A673 (cell line): ENCODE measurements around the gene ADAT2. TPM values are rescaled to one million over a fixed set of nuclear protein-coding genes. Genes with fewer than 3 reads are reported as not detected.
"Not testable (repeated sequence)": the region's sequence is repeated elsewhere in the genome, so short reads cannot be mapped to it uniquely, and the experiment has no call there.

Experiments used
- BruUV-seq: library from RNA; stranded (reverse); fragments of 400-500 nt; replicated peaks from 2 replicates; lab custom pipeline; 2021; lab: Mats Ljungman, UMichigan
- CTCF ChIA-PET: fragments of 300-600 bp; sonication (Branson Sonifier 250); formaldehyde crosslinking; loops from one replicate; lab custom pipeline; 2022; ENCODE audit warnings: antibody characterized with exemption; lab: Charles Lee
- POLR2A ChIA-PET: fragments of 300-600 bp; sonication (Branson Sonifier 250); formaldehyde crosslinking; loops from one replicate; lab custom pipeline; 2022; ENCODE audit warnings: antibody characterized with exemption; ENCODE audit not compliant: low non-redundant PET; lab: Charles Lee
- DNase-seq: peaks from one replicate; pipeline ENCODE4 v3.0.0-alpha.2; 2015; ENCODE audit warnings: low spot score
- H3K27ac ChIP-seq: fragments of 200-600 bp; sonication (generic); 2 replicates; pipeline ENCODE4 v1.5.1; 2016; ENCODE audit warnings: mixed run types, low read depth, mild to moderate bottlenecking, mixed read lengths, antibody characterized with exemption, low read length; ENCODE audit not compliant: poor library complexity, severe bottlenecking
- H3K27me3 ChIP-seq: fragments of 200-600 bp; sonication (generic); replicated peaks from 2 replicates; pipeline ENCODE4 v1.6.1; 2017; ENCODE audit warnings: mixed run types, low read depth, mild to moderate bottlenecking, mixed read lengths, antibody characterized with exemption, low read length; ENCODE audit not compliant: insufficient read depth, poor library complexity
- H3K36me3 ChIP-seq: fragments of 200-600 bp; sonication (generic); 2 replicates; pipeline ENCODE4 v1.6.1; 2016; ENCODE audit warnings: mixed run types, mild to moderate bottlenecking, mixed read lengths, antibody characterized with exemption, low read length; ENCODE audit not compliant: insufficient read depth, poor library complexity, severe bottlenecking
- H3K4me1 ChIP-seq: fragments of 200-600 bp; sonication (generic); 2 replicates; pipeline ENCODE4 v1.6.1; 2017; ENCODE audit warnings: mixed run types, mild to moderate bottlenecking, mixed read lengths, antibody characterized with exemption, low read length; ENCODE audit not compliant: insufficient read depth, poor library complexity, severe bottlenecking
- H3K4me3 ChIP-seq: fragments of 200-600 bp; sonication (generic); 2 replicates; pipeline ENCODE4 v1.5.1; 2016; ENCODE audit warnings: low read depth, mixed run types, mild to moderate bottlenecking, mixed read lengths, low read length; ENCODE audit not compliant: poor library complexity, severe bottlenecking
- H3K9me3 ChIP-seq: fragments of 200-600 bp; sonication (generic); 2 replicates; pipeline ENCODE4 v1.6.1; 2016; ENCODE audit warnings: mixed run types, low read depth, mild to moderate bottlenecking, mixed read lengths, antibody characterized with exemption, low read length; ENCODE audit not compliant: poor library complexity, severe bottlenecking
- EZH2 ChIP-seq: fragments of 200-600 bp; sonication (generic); IDR thresholded peaks from 2 replicates; pipeline ENCODE4 v1.6.1; 2017; ENCODE audit warnings: borderline replicate concordance, low read depth, mild to moderate bottlenecking, mixed read lengths, antibody characterized with exemption, low read length; ENCODE audit not compliant: poor library complexity, severe bottlenecking
- intact Hi-C: fragments of 100-400 bp; cut with micrococcal nuclease; formaldehyde crosslinking; loops from one replicate; pipeline ENCODE4 v1.10.0; 2022; ENCODE audit not compliant: unreplicated experiment
- total RNA-seq: library from RNA; stranded (reverse); gene quantifications from 2 replicates; pipeline ENCODE4 v1.2.3, GENCODE V29; 2021
- TF ChIP-seq, protein P1 (sequence below): fragments of 300-800, 200-600 bp; sonication (generic); conservative IDR thresholded peaks from 2 replicates; pipeline ENCODE4 v1.5.1; 2017; ENCODE audit warnings: low read depth, mild to moderate bottlenecking, antibody characterized with exemption, low read length, moderate library complexity, mixed read lengths

Gene ADAT2
- total RNA-seq, 1 experiment from 2014 or later = 9.9 TPM

DNA sequence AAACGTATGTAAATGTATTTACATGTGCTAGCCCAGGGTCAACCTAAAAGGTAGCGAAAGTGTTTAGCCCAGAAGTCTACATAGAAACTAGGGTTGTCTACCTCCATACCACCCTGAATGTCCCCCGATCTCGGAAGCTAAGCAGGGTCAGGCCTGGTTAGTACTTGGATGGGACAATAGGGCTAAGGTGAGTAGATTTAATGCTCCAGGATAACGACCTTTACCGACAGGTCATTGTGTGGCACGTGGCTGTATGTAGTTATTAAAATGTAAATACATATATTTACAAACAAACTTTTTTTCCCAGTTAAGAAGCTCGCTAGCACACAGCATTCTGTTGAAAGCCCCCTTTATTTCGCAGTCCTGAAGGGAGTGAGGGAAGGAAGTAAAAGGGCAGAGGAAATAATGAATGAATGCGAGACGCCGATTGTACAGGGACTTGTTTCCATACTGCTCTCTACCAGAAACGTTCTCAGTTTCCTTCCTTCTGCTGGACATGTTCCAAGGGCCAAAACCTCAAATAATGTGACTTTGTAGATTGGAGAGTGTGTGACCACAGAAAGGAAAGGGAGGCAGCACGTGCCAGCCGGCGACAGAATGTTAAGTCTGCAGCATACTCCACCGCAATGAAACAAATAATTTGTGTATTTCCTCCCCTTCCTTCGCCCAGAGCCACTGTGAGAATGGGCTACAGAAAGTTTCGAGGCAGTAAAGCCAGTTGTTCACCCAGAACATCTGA is 612 bp downstream of the ADAT2 start:
- CTCF ChIA-PET = no interaction called here
- peak overlapping the region; percentile 57 for H3K4me3 ChIP-seq
- POLR2A ChIA-PET = no interaction called here
- peaks cover 7% of the 10 kb centered on the region for H3K4me1 ChIP-seq
- no peaks in the 10 kb centered on the region for H3K27me3 ChIP-seq
- TF ChIP-seq, protein P1, sequence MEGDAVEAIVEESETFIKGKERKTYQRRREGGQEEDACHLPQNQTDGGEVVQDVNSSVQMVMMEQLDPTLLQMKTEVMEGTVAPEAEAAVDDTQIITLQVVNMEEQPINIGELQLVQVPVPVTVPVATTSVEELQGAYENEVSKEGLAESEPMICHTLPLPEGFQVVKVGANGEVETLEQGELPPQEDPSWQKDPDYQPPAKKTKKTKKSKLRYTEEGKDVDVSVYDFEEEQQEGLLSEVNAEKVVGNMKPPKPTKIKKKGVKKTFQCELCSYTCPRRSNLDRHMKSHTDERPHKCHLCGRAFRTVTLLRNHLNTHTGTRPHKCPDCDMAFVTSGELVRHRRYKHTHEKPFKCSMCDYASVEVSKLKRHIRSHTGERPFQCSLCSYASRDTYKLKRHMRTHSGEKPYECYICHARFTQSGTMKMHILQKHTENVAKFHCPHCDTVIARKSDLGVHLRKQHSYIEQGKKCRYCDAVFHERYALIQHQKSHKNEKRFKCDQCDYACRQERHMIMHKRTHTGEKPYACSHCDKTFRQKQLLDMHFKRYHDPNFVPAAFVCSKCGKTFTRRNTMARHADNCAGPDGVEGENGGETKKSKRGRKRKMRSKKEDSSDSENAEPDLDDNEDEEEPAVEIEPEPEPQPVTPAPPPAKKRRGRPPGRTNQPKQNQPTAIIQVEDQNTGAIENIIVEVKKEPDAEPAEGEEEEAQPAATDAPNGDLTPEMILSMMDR = no peak
- no peak for TF ChIP-seq EZH2
- H3K36me3 ChIP-seq = no peaks in the 10 kb centered on the region
- H3K27ac ChIP-seq = peak overlapping the region; percentile 71
- DNase-seq = peak; percentile 18
- TSS peak; percentile 89 for BruUV-seq
- no peaks in the 10 kb centered on the region for H3K9me3 ChIP-seq
- intact Hi-C loops = no loop called here

DNA sequence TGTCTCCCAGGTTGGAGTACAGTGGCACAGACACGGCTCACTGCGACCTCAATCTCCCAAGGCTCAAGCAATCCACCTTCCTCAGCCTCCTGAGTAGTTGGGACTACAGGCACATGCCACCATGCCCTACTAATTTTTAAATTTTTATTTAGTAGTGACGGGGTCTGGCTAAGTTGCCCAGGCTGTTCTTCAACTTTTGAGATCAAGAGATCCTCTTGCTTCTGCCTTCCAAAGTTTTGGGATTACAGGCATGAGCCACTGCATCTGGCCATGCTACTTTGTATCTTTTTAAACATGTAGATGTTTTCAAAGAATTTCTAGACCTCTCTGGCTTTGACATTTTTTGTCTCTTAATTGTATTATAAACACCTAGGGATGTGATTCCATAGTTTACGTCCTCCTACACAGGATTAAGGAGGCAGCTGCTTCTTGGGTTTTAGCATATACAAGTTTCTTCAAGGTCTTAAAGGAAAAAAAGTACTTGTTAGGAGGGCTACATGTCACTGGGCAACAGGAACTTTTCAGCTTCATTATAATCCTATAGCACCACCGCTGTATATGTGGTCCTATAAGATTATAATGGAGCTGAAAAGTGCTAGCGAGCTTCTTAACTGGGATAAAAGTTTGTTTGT is 1.3 kb downstream of the ADAT2 start:
- Histone ChIP-seq H3K27me3 (no peaks in the 10 kb centered on the region), H3K27ac (peak overlapping the region; percentile 71), H3K36me3 (no peaks in the 10 kb centered on the region), H3K4me3 (peak overlapping the region; percentile 57), H3K9me3 (no peaks in the 10 kb centered on the region), H3K4me1 (peaks cover 7% of the 10 kb centered on the region)
- intact Hi-C loops = no loop called here
- no peak for DNase-seq
- TF ChIP-seq, protein P1 = no peak
- TF ChIP-seq EZH2 = no peak
- no TSS peak for BruUV-seq
- ChIA-PET CTCF (no interaction called here), POLR2A (no interaction called here)

DNA sequence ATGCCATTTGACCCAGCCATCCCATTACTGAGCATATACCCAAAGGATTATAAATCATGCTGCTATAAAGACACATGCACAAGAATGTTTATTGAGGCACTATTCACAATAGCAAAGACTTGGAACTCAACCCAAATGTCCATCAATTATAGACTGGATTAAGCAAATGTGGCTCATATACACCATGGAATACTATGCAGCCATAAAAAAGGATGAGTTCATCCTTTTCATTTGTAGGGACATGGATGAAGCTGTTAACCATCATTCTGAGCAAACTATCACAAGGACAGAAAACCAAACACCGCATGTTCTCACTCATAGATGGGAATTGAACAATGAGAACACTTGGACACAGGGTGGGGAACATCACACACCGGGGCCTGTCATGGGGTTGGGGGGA is 2.6 kb downstream of the ADAT2 start:
- H3K27me3 ChIP-seq, CTCF ChIA-PET, H3K9me3 ChIP-seq, H3K4me1 ChIP-seq, H3K4me3 ChIP-seq, H3K36me3 ChIP-seq, DNase-seq, H3K27ac ChIP-seq, POLR2A ChIA-PET, BruUV-seq, intact Hi-C loops: not testable (repeated sequence)
